ENCODE measurements around the gene TRIM63. TPM values are rescaled to one million over a fixed set of nuclear protein-coding genes. Genes with fewer than 3 reads are reported as not detected.

Gene TRIM63
- total and polyA plus RNA-seq, 2 donors (not counting 3 experiments of a cell fraction or from before 2014, with no cell fraction given), result not detected

GRCh38 chr1:26058052-26058595 is 9.3 kb downstream of the TRIM63 start:
- H2AFZ ChIP-seq (ENCODE audit: low read depth, low read length), result no peak overlapping the region
- FAIRE-seq (no peak), DNase-seq (ENCODE audit: low read depth, low spot score) (no peak)
- dilution Hi-C loops (cut with MboI; ENCODE audit: extremely low pct_ligation_motif_present, low sequenced_read_pairs) (no loop called here), intact Hi-C loops (cut with micrococcal nuclease) (no loop called here)
- no peaks in the 10 kb centered on the region for H3K36me3 ChIP-seq (ENCODE audit: control insufficient read depth in 2 of 2, extremely low read depth in 1 of 2, insufficient read depth in 2 of 2, low read length in 2 of 2)
- H3K27ac ChIP-seq (ENCODE audit: insufficient read depth, low read depth, low read length), result no peak overlapping the region
- no peak overlapping the region for H3K4me2 ChIP-seq (ENCODE audit: insufficient read depth, low read length)
- POLR2A ChIA-PET, result no interaction called here
- no peaks in the 10 kb centered on the region for H4K20me1 ChIP-seq (replicated peaks; ENCODE audit: control insufficient read depth, extremely low read depth, insufficient read depth, low read length)
- H3K9me1 ChIP-seq (replicated peaks; ENCODE audit: control insufficient read depth, extremely low read depth, insufficient read depth, low read length), result no peaks in the 10 kb centered on the region
- no peaks in the 10 kb centered on the region for H3K9me3 ChIP-seq (replicated peaks; ENCODE audit: control insufficient read depth, insufficient read depth, low read length)
- no peak overlapping the region for H3K9ac ChIP-seq (replicated peaks; ENCODE audit: extremely low read depth, insufficient read depth, low read length)
- peaks cover 16 to 18% of the 10 kb centered on the region in 2 experiments for H3K27me3 ChIP-seq (ENCODE audit: control insufficient read depth in 2 of 2, insufficient read depth in 2 of 2, low read length in 2 of 2)
- BruUV-seq (replicated peaks), result no TSS peak
- H3K4me3 ChIP-seq (replicated peaks in 1 of 3; ENCODE audit: insufficient read depth in 1 of 3, low read depth in 1 of 3, low read length in 3 of 3), result no peak overlapping the region
- no peak for TF ChIP-seq MYC (IDR thresholded peaks at IDR 0.05; ENCODE audit: low read depth, low read length)
- no peak for TF ChIP-seq JUN (IDR thresholded peaks at IDR 0.05; ENCODE audit: borderline replicate concordance, insufficient read depth, insufficient read length, low read depth)
- TF ChIP-seq POLR2AphosphoS5 (IDR thresholded peaks at IDR 0.05; ENCODE audit: insufficient read depth, low read depth, low read length), result no peak
- no peak for TF ChIP-seq POLR2A (IDR thresholded peaks at IDR 0.05; ENCODE audit: low read depth, low read length)
- CTCF ChIA-PET, result interaction anchor here (1.2 to 2.2 kb wide), 4 partner anchors 12 to 111 kb away, joined by 3 to 8 read pairs (median 6); partner anchors contain the start of genes SLC30A2 and ZNF593
- H3K4me1 ChIP-seq (ENCODE audit: control insufficient read depth, extremely low read depth, insufficient read depth, low read length), result no peaks in the 10 kb centered on the region
- H3K79me2 ChIP-seq (ENCODE audit: control insufficient read depth, insufficient read depth, low read length), result no peaks in the 10 kb centered on the region

- Histone ChIP-seq H3K4me3 (replicated peaks in 1 of 3; ENCODE audit: insufficient read depth in 1 of 3, low read depth in 1 of 3, low read length in 3 of 3) (no peak overlapping the region), H3K9ac (replicated peaks; ENCODE audit: extremely low read depth, insufficient read depth, low read length) (no peak overlapping the region), H3K4me2 (ENCODE audit: insufficient read depth, low read length) (no peak overlapping the region), H2AFZ (ENCODE audit: low read depth, low read length) (no peak overlapping the region), H3K9me3 (replicated peaks; ENCODE audit: control insufficient read depth, insufficient read depth, low read length) (no peaks in the 10 kb centered on the region), H3K9me1 (replicated peaks; ENCODE audit: control insufficient read depth, extremely low read depth, insufficient read depth, low read length) (no peaks in the 10 kb centered on the region), H3K36me3 (ENCODE audit: control insufficient read depth in 2 of 2, extremely low read depth in 1 of 2, insufficient read depth in 2 of 2, low read length in 2 of 2) (no peaks in the 10 kb centered on the region), H3K4me1 (ENCODE audit: control insufficient read depth, extremely low read depth, insufficient read depth, low read length) (no peaks in the 10 kb centered on the region), H3K27me3 (ENCODE audit: control insufficient read depth in 2 of 2, insufficient read depth in 2 of 2, low read length in 2 of 2) (peaks cover 18 to 20% of the 10 kb centered on the region in 2 experiments), H3K27ac (ENCODE audit: insufficient read depth, low read depth, low read length) (no peak overlapping the region), H3K79me2 (ENCODE audit: control insufficient read depth, insufficient read depth, low read length) (no peaks in the 10 kb centered on the region), H4K20me1 (replicated peaks; ENCODE audit: control insufficient read depth, extremely low read depth, insufficient read depth, low read length) (no peaks in the 10 kb centered on the region)
- POLR2A ChIA-PET, result no interaction called here
- dilution Hi-C loops (cut with MboI; ENCODE audit: extremely low pct_ligation_motif_present, low sequenced_read_pairs) (no loop called here), intact Hi-C loops (cut with micrococcal nuclease) (no loop called here)
- BruUV-seq (replicated peaks), result no TSS peak
- DNase-seq (ENCODE audit: low read depth, low spot score) (no peak), FAIRE-seq (no peak)
- no peak for TF ChIP-seq POLR2AphosphoS5 (IDR thresholded peaks at IDR 0.05; ENCODE audit: insufficient read depth, low read depth, low read length)
- CTCF ChIA-PET, result no interaction called here
Measured at GRCh38 chr1:26057189-26057588, 10.2 kb downstream of the TRIM63 start.
